GM12864 (cell line): ENCODE data around the gene CYB5RL.

Experiments
- DNase-seq: peaks from one replicate; pipeline ENCODE4 v3.0.0-alpha.2; 2011; ENCODE audit warnings: low read depth
- H3K4me3 ChIP-seq: 2 replicates; pipeline ENCODE4 v1.5.1; 2011; ENCODE audit warnings: mild to moderate bottlenecking, low read depth, low read length, control low read depth
- TF ChIP-seq, protein P1 (sequence below): IDR thresholded peaks from 2 replicates; pipeline ENCODE4 v1.5.1; 2011; ENCODE audit warnings: low read depth, mild to moderate bottlenecking, moderate library complexity, low read length, control low read depth, inconsistent platforms; ENCODE audit errors: missing control alignments

The CYB5RL gene

DNA sequence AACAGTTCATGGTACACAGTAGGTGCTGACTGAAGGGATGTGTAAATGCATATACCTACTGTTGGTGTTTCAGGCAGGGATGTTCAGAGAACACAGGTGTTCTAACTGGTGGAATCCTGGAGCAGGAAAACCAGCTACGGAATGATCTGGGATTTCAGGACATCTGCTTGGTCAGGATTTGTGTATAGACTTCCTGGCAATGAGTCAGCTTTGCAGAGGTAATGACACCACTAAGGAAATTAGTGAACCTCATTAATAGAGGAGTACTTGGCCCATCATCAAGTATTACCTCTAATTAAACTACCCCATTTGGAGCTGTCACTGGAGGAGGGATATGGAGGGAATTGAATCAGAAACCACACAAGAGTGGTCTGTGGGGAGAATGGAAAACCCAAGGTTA is 7.5 kb upstream of the CYB5RL start:
- TF ChIP-seq, protein P1, sequence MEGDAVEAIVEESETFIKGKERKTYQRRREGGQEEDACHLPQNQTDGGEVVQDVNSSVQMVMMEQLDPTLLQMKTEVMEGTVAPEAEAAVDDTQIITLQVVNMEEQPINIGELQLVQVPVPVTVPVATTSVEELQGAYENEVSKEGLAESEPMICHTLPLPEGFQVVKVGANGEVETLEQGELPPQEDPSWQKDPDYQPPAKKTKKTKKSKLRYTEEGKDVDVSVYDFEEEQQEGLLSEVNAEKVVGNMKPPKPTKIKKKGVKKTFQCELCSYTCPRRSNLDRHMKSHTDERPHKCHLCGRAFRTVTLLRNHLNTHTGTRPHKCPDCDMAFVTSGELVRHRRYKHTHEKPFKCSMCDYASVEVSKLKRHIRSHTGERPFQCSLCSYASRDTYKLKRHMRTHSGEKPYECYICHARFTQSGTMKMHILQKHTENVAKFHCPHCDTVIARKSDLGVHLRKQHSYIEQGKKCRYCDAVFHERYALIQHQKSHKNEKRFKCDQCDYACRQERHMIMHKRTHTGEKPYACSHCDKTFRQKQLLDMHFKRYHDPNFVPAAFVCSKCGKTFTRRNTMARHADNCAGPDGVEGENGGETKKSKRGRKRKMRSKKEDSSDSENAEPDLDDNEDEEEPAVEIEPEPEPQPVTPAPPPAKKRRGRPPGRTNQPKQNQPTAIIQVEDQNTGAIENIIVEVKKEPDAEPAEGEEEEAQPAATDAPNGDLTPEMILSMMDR, result no peak
- no peak overlapping the region for H3K4me3 ChIP-seq

GRCh38 chr1:54204199-54204598 is 4.4 kb upstream of the CYB5RL start:
- no peak overlapping the region for H3K4me3 ChIP-seq
- DNase-seq, result no peak
- TF ChIP-seq, protein P1, result no peak

More for the DNA sequence above, 7.5 kb upstream of the CYB5RL start:
- no peak for DNase-seq

GRCh38 chr1:54200519-54200997 is 728 bp upstream of the CYB5RL start:
- TF ChIP-seq, protein P1, result no peak
- H3K4me3 ChIP-seq, result peak overlapping the region; percentile 72
- no peak for DNase-seq

DNA sequence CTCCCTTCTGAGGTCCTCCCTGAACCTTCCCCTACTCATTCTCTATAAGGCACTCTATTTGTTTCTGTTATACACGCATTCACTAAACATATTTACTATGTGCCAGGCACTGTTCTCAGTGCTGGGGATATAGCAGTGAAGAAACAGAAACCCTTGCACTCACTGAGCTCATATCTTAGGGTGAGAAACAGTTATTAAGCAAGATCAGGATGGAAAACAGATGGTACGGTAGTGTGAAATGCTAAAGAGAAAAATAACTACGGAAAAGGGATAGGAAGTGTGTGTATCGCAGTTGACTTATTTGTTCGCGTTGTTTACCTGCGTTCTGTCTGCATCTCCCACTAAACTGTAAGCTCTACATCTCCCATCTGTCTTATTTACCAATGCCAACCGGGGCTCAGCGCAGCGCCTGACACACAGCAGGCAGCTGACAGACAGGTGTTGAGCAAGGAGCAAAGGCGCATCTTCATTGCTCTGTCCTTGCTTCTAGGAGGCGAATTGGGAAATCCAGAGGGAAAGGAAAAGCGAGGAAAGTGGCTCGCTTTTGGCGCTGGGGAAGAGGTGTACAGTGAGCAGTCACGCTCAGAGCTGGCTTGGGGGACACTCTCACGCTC is 572 bp downstream of the CYB5RL start:
- H3K4me3 ChIP-seq, result peak overlapping the region; percentile 72
- DNase-seq, result no peak
- TF ChIP-seq, protein P1, result no peak

DNA sequence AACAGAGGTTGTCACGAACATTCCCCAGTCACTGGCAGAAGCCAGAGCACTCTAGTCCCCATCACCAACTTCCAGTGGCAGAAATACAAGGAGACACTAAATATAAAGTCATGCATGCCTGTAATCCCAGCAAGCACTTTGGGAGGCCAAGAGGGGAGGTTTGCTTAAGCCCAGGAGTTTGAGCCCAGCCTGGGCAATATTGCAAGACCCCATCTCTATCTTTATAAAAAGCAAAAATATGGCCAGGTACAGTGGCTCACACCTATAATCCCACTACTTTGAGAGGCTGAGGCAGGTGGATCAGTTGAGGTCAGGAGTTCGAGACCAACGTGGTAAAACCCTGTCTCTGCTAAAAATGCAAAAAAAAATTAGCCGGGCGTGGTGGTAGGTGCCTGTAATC is 6.4 kb downstream of the CYB5RL start:
- no peak overlapping the region for H3K4me3 ChIP-seq
- DNase-seq, result no peak
- TF ChIP-seq, protein P1, result no peak

DNA sequence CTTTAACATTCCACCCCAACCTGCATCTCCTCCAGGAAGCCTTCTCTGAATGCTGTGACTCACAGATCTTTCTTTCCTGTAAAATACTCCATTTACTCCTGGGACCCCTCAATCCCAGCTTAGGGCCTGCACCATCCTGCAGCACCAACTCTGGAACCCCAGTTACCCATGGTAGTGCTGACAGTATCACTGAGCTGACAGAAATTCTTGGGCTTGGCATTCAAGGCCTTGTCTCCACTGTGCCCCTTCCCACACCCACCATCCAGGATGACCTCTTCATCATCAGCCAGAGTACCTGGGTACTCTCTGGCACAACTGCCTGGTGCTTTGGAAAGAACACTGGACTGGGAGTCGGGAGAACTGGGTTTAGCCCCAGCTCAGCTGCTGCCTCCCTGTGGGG is 8.3 kb downstream of the CYB5RL start:
- TF ChIP-seq, protein P1, result no peak
- DNase-seq, result no peak
- H3K4me3 ChIP-seq, result no peak overlapping the region

DNA sequence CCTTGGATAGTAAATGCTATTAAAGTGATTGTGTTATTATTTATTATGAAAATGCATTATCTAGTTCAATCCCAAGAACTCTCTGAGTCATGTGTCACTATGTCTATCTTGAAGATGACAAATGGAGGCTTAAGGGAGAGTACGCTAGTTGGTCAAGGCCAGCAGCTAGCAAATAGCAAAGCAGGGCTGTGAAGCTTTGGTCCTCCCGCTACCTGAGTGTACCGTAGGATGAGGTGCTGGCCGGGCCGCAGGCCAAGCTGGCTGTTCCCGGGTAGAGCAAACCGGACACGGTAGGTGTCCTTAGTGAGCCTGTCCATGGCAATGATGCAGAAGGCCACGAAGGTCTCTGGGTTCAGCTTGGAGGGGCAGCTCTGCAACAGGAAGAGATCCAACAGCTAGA is 9.3 kb downstream of the CYB5RL start:
- DNase-seq, result no peak
- TF ChIP-seq, protein P1, result no peak

More for the DNA sequence above, 9.3 kb downstream of the CYB5RL start:
- no peak overlapping the region for H3K4me3 ChIP-seq
